Glomerular visceral epithelial cell (primary cell): ENCODE measurements around the gene SEL1L2.

ENCODE experiments used
- DNase-seq: peaks from one replicate; pipeline ENCODE4 v3.0.0-alpha.2; 2016; ENCODE audit errors: extremely low spot score

Gene SEL1L2

DNA sequence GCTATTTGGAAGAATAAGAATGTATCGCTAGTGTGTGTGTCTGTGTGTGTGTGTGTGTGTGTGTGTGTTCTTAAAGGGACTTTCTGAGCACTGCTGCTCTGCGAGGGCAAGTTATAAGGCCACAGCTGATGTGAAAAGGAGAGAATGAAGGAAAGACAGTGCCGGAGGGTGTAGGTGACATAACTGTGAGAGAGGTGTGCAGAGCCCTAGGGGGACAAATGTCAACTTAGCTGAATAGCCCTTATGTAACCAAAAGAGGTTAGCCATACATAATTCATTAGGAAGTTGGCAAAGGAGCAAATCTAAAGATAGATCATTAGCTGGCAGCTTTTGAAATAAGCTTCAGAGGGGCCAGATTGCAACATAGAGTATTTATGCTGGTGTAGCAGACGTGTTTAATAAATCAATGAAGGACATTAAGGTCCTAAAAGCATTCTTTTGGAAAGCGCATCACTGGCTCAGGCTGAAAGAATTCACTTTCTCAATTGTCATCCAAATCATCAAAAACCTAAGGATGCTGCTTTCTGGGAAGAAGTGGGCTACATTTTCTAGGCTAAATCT, 124.5 kb downstream of the SEL1L2 start:
- DNase-seq: no peak

- no peak for DNase-seq
Measured at GRCh38 chr20:13865156-13865555, 125.3 kb downstream of the SEL1L2 start.

- DNase-seq: no peak
Measured at GRCh38 chr20:13863244-13863643, 127.2 kb downstream of the SEL1L2 start.

- DNase-seq: no peak
Measured at GRCh38 chr20:13862245-13862644, 128.2 kb downstream of the SEL1L2 start.

GRCh38 chr20:13858871-13859270, 131.5 kb downstream of the SEL1L2 start:
- DNase-seq: no peak

- no peak for DNase-seq
Measured at GRCh38 chr20:13858439-13858838, 132.0 kb downstream of the SEL1L2 start.

GRCh38 chr20:13857961-13858360, 132.5 kb downstream of the SEL1L2 start:
- DNase-seq: no peak

DNA sequence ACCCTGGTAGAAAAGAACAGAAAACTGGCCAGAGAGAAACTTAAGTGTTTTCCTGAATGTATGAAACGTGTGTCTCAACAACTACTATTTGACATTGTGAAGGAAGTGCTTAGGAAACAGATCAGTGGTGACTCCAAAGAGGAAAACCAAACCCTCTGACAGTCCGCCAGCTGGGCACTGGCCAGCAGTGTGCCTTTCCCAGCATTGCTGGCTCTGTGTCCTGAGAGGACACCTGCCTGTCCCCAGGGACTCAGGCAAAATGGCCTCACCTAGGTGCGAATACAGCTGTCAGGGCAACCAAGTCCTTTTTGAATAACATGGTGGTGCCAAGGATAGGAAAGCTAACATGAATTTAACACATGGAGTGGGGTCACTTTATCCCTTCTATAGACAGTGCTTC, 133.1 kb downstream of the SEL1L2 start:
- DNase-seq: no peak

DNA sequence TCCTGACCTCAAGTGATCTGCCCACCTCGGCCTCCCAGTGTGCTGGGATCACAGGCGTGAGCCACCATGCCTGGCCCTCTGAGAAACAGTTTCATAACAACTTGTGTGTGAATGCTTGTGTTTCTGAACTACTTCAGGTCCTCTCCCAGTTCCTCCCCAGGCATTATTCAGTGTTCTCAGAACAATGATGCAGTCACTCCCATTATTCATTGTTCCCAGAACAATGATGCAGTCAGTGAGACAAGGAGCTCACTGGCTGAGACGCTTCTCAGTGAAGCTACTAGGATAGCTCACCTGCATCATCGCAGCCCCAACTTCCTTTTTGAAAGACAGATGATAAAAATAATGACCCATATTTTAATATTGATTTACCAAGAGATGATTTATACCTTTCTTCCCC, 134.1 kb downstream of the SEL1L2 start:
- no peak for DNase-seq

DNA sequence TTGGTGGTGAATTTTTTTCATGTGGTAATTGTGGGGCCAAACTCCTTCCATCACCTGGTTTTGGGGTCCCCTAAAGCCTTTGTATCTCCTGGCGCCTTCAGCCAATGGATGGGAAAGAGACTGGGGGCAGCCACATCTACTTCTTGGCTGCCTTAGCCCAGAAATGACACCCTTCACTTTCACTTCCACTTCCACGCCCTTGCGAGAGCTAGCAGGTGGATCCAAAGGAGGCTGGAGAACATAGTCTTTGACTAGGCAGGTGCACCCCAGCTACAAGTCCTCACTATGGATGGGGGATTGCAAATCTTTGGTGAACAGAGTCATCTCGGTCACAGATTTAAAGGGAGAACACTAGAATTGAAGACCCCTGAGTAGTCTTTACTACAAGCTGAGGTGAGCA, 134.8 kb downstream of the SEL1L2 start:
- DNase-seq: no peak

DNA sequence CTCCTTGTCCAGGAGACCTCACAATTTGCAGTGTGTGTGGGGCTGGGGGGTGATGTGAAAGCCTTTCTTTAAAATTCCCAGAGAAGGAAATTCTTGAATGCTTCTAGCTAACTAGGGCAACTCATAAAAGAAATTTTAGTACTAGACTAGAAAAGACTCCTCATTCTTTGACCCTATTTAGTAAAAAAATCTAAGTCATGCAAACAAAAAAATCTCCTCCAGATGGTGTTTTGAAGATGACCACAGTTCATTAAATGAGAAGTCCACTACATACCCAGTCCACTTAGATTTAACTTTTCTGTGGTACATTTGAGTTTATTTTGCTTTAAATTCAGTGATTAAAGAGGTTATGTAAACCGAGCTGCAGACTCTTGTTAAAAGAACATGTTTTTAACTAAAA, 138.1 kb downstream of the SEL1L2 start:
- DNase-seq: no peak

GRCh38 chr20:13851279-13851678, 139.1 kb downstream of the SEL1L2 start:
- no peak for DNase-seq

- no peak for DNase-seq
Measured at GRCh38 chr20:13844296-13844695, 146.1 kb downstream of the SEL1L2 start.

GRCh38 chr20:13841206-13841605, 149.2 kb downstream of the SEL1L2 start:
- DNase-seq: no peak

DNA sequence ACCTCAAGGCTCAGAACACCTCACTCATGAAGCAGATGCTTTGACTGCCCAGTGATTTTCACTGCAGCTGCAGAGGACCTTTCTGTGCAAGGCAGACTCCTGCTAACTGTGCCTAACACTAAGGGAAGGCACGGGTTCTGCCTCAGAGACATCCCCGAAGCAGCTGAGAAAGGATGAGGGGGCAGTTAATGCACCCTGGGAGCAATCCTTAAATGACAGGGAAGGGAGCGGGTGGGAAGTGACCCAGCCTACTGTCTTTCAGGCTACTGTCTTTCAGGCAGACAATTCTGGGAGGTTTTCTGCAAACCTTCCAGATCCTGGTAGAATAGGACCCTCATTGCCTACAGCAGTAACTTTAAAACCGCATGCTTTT, 150.3 kb downstream of the SEL1L2 start:
- DNase-seq: no peak

- peak; percentile 85 for DNase-seq
Measured at GRCh38 chr20:13839421-13840092, 150.9 kb downstream of the SEL1L2 start.

GRCh38 chr20:13838664-13839063, 151.8 kb downstream of the SEL1L2 start:
- DNase-seq: no peak

GRCh38 chr20:13831476-13831875, 158.9 kb downstream of the SEL1L2 start:
- DNase-seq: no peak

DNA sequence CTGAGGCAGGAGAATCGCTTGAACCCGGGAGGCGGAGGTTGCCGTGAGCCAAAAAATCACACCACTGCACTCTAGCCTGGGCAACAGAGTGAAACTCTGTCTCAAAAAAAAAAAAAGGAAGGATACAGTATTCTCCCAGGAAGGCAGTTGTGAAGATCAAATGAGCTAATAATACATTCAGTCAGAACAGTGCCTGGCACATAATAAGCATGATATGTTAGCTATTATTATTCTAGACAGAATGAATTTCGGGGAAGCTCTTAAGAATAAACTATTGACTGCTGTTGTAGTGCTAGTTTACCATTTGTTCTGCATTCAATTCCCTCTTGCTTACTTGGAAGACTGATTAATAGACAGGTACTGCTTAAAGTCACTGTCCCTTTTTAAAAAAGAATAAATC, 164.9 kb downstream of the SEL1L2 start:
- no peak for DNase-seq

GRCh38 chr20:13824459-13824858, 166.0 kb downstream of the SEL1L2 start:
- no peak for DNase-seq

DNA sequence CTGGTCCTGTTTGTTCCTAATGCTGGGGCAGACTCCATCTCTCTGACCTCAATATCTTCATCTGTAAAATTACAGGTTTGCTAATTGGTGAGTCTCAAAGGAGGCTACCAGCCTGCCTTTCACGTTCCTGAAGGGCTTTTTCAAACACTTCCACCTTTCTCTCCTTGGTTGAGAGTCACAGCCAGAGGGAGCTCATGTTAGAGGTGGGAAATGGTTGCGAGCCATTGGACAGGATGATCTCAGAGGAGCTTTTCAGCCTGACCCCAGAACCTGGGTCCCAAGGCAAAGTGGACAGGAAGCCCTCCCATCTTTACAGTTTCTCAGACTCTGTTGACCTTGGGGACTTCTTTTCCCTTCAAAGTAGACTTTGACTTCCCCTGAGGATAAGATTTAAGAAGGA, 168.0 kb downstream of the SEL1L2 start:
- no peak for DNase-seq

DNA sequence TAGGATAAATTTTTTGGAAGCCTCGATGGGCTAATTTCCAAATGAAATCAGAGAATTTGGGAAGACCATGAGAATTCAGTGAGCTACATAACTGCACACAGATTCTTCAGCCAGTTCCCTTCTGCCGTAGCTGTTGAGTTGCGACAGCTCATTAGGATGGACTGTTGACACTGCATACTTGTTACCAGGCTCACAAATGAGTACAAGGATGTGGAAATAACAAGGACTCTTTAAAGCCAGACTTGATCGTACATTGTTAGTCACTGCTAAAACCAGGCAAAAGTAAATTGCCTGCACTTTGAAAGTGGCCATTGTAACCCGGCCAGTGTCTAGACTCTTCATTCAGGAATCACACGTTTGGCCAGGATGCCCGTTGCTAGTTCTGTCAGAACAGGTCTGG, 168.5 kb downstream of the SEL1L2 start:
- DNase-seq: no peak

GRCh38 chr20:13819885-13820645, 170.3 kb downstream of the SEL1L2 start:
- DNase-seq: peak; percentile 66
